H9 (cell line): ENCODE results near the gene ARHGEF6. TPM values are rescaled to one million over a fixed set of nuclear protein-coding genes. Genes with fewer than 3 reads are reported as not detected.

ENCODE experiments used
- DNase-seq: peaks from one replicate; pipeline ENCODE4 v3.0.0-alpha.2; 2017
- H2AFZ ChIP-seq: one replicate; pipeline ENCODE4 v1.6.1; 2013; ENCODE audit warnings: mild to moderate bottlenecking, low read length, control low read depth, moderate library complexity
- H2AK5ac ChIP-seq: 2 replicates; pipeline ENCODE4 v1.6.1; 2013; ENCODE audit warnings: low read length, control low read depth, mixed read lengths; ENCODE audit not compliant: insufficient read length
- H2BK120ac ChIP-seq: one replicate; pipeline ENCODE4 v1.6.1; 2013; ENCODE audit warnings: low read depth, mild to moderate bottlenecking, low read length, control low read depth, inconsistent platforms; ENCODE audit not compliant: poor library complexity, severe bottlenecking
- H2BK12ac ChIP-seq: 2 replicates; pipeline ENCODE4 v1.6.1; 2013; ENCODE audit warnings: low read length, control low read depth, mixed read lengths, low read depth; ENCODE audit not compliant: insufficient read length
- H2BK15ac ChIP-seq: 2 replicates; pipeline ENCODE4 v1.6.1; 2013; ENCODE audit warnings: low read depth, low read length, control low read depth
- H2BK20ac ChIP-seq: one replicate; pipeline ENCODE4 v1.6.1; 2013; ENCODE audit warnings: low read depth, mild to moderate bottlenecking, low read length, control low read depth, inconsistent platforms; ENCODE audit not compliant: poor library complexity, severe bottlenecking
- H2BK5ac ChIP-seq: 2 replicates; pipeline ENCODE4 v1.6.1; 2013; ENCODE audit warnings: low read length, control low read depth, mixed read lengths; ENCODE audit not compliant: insufficient read length
- H3K14ac ChIP-seq: 2 replicates; pipeline ENCODE4 v1.6.1; 2013; ENCODE audit warnings: low read length, control low read depth; ENCODE audit not compliant: insufficient read depth
- H3K18ac ChIP-seq: 2 replicates; pipeline ENCODE4 v1.6.1; 2013; ENCODE audit warnings: low read depth, mild to moderate bottlenecking, mixed read lengths, low read length, control low read depth; ENCODE audit not compliant: insufficient read length
- H3K23ac ChIP-seq: 2 replicates; pipeline ENCODE4 v1.6.1; 2013; ENCODE audit warnings: low read length, control low read depth, mixed read lengths, low read depth; ENCODE audit not compliant: insufficient read length
- H3K23me2 ChIP-seq: 2 replicates; pipeline ENCODE4 v1.6.1; 2013; ENCODE audit warnings: low read depth, mild to moderate bottlenecking, mixed read lengths, low read length, control low read depth; ENCODE audit not compliant: insufficient read length, poor library complexity, severe bottlenecking
- H3K27ac ChIP-seq: 2 replicates; pipeline ENCODE4 v1.5.1; 2013; ENCODE audit warnings: low read length, control low read depth, mixed read lengths, low read depth; ENCODE audit not compliant: insufficient read length
- H3K27me3 ChIP-seq: 2 replicates; pipeline ENCODE4 v1.6.1; 2013; ENCODE audit warnings: low read length, control low read depth, inconsistent platforms; ENCODE audit not compliant: insufficient read depth
- H3K4ac ChIP-seq: 2 replicates; pipeline ENCODE4 v1.6.1; 2013; ENCODE audit warnings: low read depth, mild to moderate bottlenecking, control low read depth, inconsistent platforms, low read length, moderate library complexity
- H3K4me1 ChIP-seq: 2 replicates; pipeline ENCODE4 v1.6.1; 2013; ENCODE audit warnings: low read length, control low read depth, inconsistent platforms; ENCODE audit not compliant: insufficient read depth
- H3K4me2 ChIP-seq: 2 replicates; pipeline ENCODE4 v1.6.1; 2013; ENCODE audit warnings: low read length, control low read depth, mixed read lengths; ENCODE audit not compliant: insufficient read length, insufficient read depth
- H3K56ac ChIP-seq: 2 replicates; pipeline ENCODE4 v1.6.1; 2013; ENCODE audit warnings: low read depth, mild to moderate bottlenecking, mixed read lengths, low read length, control low read depth; ENCODE audit not compliant: insufficient read length
- H3K79me1 ChIP-seq: 2 replicates; pipeline ENCODE4 v1.6.1; 2013; ENCODE audit warnings: low read depth, mild to moderate bottlenecking, moderate library complexity, low read length, control low read depth, inconsistent platforms; ENCODE audit not compliant: insufficient read depth, poor library complexity, severe bottlenecking
- H3K79me2 ChIP-seq: 2 replicates; pipeline ENCODE4 v1.6.1; 2013; ENCODE audit warnings: low read length, control low read depth, inconsistent platforms; ENCODE audit not compliant: insufficient read depth
- H3K9ac ChIP-seq: 2 replicates; pipeline ENCODE4 v1.6.1; 2013; ENCODE audit warnings: low read length, control low read depth, mixed read lengths; ENCODE audit not compliant: insufficient read length; ENCODE audit errors: extremely low read depth
- H3K9me3 ChIP-seq: one replicate; pipeline ENCODE4 v1.6.1; 2013; ENCODE audit warnings: low read depth, low read length, inconsistent platforms; ENCODE audit not compliant: control insufficient read depth
- H3T11ph ChIP-seq: one replicate; pipeline ENCODE4 v1.6.1; 2013; ENCODE audit warnings: mild to moderate bottlenecking, low read length, control low read depth, inconsistent platforms
- H4K20me1 ChIP-seq: one replicate; pipeline ENCODE4 v1.6.1; 2013; ENCODE audit not compliant: control insufficient read depth, insufficient read length, insufficient read depth
- H4K5ac ChIP-seq: 2 replicates; pipeline ENCODE4 v1.6.1; 2013; ENCODE audit warnings: low read depth, mild to moderate bottlenecking, mixed read lengths, low read length, control low read depth; ENCODE audit not compliant: insufficient read length
- H4K8ac ChIP-seq: replicated peaks from 2 replicates; pipeline ENCODE4 v1.6.1; 2013; ENCODE audit warnings: low read length, control low read depth, mixed read lengths, low read depth; ENCODE audit not compliant: insufficient read length
- H4K91ac ChIP-seq: 2 replicates; pipeline ENCODE4 v1.6.1; 2013; ENCODE audit warnings: low read depth, mild to moderate bottlenecking, moderate library complexity, mixed read lengths, low read length, control low read depth; ENCODE audit not compliant: insufficient read length
- H3K27ac Mint-ChIP-seq, 3 experiments: 2 replicates in 2 of 3; 3 replicates in 1 of 3; pipeline ENCODE4 v1.8.0; 2020 to 2021; ENCODE audit warnings: mixed read lengths in 3 of 3, mild to moderate bottlenecking in 1 of 3, moderate library complexity in 1 of 3
- H3K27me3 Mint-ChIP-seq: 2 replicates; pipeline ENCODE4 v1.8.0; 2021; ENCODE audit warnings: low read depth, mild to moderate bottlenecking, moderate library complexity, mixed read lengths
- H3K36me3 Mint-ChIP-seq, 3 experiments: 2 replicates in 2 of 3; 3 replicates in 1 of 3; pipeline ENCODE4 v1.8.0; 2020 to 2021; ENCODE audit warnings: low read depth in 3 of 3, mixed read lengths in 3 of 3; ENCODE audit not compliant: insufficient read depth in 1 of 3
- H3K4me1 Mint-ChIP-seq, 2 experiments: 2 replicates each; pipeline ENCODE4 v1.8.0; 2020; ENCODE audit warnings: mixed read lengths in 2 of 2
- H3K4me3 Mint-ChIP-seq, 2 experiments: 2 replicates in 1 of 2; 3 replicates in 1 of 2; pipeline ENCODE4 v1.8.0; 2020 to 2021; ENCODE audit warnings: mild to moderate bottlenecking in 2 of 2, mixed read lengths in 2 of 2, moderate library complexity in 1 of 2
- H3K9me3 Mint-ChIP-seq, 2 experiments: 2 replicates in 1 of 2; 3 replicates in 1 of 2; pipeline ENCODE4 v1.8.0; 2020; ENCODE audit warnings: mild to moderate bottlenecking in 2 of 2, mixed read lengths in 2 of 2, moderate library complexity in 1 of 2
- CTCF ChIP-seq: fragments of 200-600 bp; sonication (generic); conservative IDR thresholded peaks from 3 replicates; pipeline ENCODE4 v1.8.0; 2021; ENCODE audit warnings: antibody characterized with exemption, mild to moderate bottlenecking
- WGBS: extraction: QIAGEN DNeasy Blood & Tissue Kit; methylation state at CpG from one replicate; pipeline ENCODE4 v1.1.7; 2013; ENCODE audit warnings: missing lambda C conversion rate, low lambda C conversion rate, mixed read lengths; ENCODE audit not compliant: insufficient read length; ENCODE audit errors: extremely low coverage; 5-methylcytosine and 5-hydroxymethylcytosine counted together
- total RNA-seq: library from RNA; stranded (reverse); gene quantifications from 2 replicates; pipeline ENCODE4 v1.2.1, GENCODE V29; 2021

Gene ARHGEF6
- total RNA-seq, 1 experiment from 2014 or later: 3.6 TPM

DNA sequence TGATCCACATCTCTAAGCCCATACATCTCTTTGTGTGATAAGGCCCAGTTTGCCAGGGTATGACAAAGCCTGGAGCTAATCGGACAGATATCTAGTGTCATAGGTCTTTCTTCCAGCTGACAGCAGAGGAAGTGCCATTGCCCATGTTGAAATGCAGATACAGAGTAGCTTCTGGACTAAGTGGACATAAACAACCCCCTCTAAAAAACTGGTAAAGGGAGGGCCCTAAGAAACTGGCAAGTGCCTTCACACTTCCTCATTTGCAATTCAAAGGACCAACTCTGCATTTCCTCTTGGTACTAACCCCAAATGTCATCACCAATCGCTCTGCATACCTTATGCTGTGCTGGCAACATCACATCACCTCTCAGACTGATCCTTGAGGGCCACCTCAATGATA lies 20.8 kb downstream of the ARHGEF6 start:
- peak; percentile 35 for DNase-seq
- no peak overlapping the region for H2AFZ ChIP-seq
- H3K56ac ChIP-seq: no peak overlapping the region
- H3K23ac ChIP-seq: no peak overlapping the region
- H3K4me1 ChIP-seq: no peaks in the 10 kb centered on the region
- no peaks in the 10 kb centered on the region for H3K23me2 ChIP-seq
- Mint-ChIP-seq H3K36me3 (peaks cover 0 to 2% (median 0%) of the 10 kb centered on the region in 3 experiments; a peak in 3 of 7 replicates), H3K4me1 (peaks cover 15 to 18% of the 10 kb centered on the region in 2 experiments), H3K27me3 (no peaks in the 10 kb centered on the region), H3K4me3 (peak overlapping the region in 1 of 2 experiments; percentile 47; a peak in 1 of 5 replicates), H3K27ac (no peak overlapping the region), H3K9me3 (peaks cover 51 to 53% of the 10 kb centered on the region in 2 experiments)
- H3K4me2 ChIP-seq: peak overlapping the region; percentile 30
- H3K79me1 ChIP-seq: no peaks in the 10 kb centered on the region
- peaks cover 40% of the 10 kb centered on the region for H3K9me3 ChIP-seq
- no peak overlapping the region for H2BK120ac ChIP-seq
- H3K14ac ChIP-seq: no peak overlapping the region
- H3T11ph ChIP-seq: no peak overlapping the region
- H2BK20ac ChIP-seq: no peak overlapping the region
- no peaks in the 10 kb centered on the region for H4K20me1 ChIP-seq
- no peak overlapping the region for H2BK15ac ChIP-seq
- no peak overlapping the region for H3K27ac ChIP-seq
- no CpG with 5 or more reads among the region's 2 CpGs for WGBS
- H2BK12ac ChIP-seq: no peak overlapping the region
- H3K4ac ChIP-seq: no peak overlapping the region
- H3K9ac ChIP-seq: no peak overlapping the region
- TF ChIP-seq CTCF: no peak
- H4K5ac ChIP-seq: no peak overlapping the region
- no peak overlapping the region for H3K18ac ChIP-seq
- H4K91ac ChIP-seq: no peak overlapping the region
- no peaks in the 10 kb centered on the region for H3K27me3 ChIP-seq
- H4K8ac ChIP-seq: no peak overlapping the region
- H2AK5ac ChIP-seq: no peak overlapping the region
- no peak overlapping the region for H2BK5ac ChIP-seq
- no peaks in the 10 kb centered on the region for H3K79me2 ChIP-seq
